SU-DHL-6 (cell line): ENCODE data around the gene SMYD2.

Source experiments
- EZH2phosphoT487 ChIP-seq: fragments of 200-600 bp; sonication (generic), shearing (Covaris generic); conservative IDR thresholded peaks from 2 replicates; pipeline ENCODE4 v1.6.1; 2018; ENCODE audit warnings: mild to moderate bottlenecking, antibody characterized with exemption, low read length, moderate library complexity, mixed read lengths
- TF ChIP-seq, protein P1 (sequence below): fragments of 200-600 bp; sonication (generic); IDR thresholded peaks from one replicate; pipeline ENCODE4 v1.5.1; 2017; ENCODE audit warnings: antibody characterized with exemption, mild to moderate bottlenecking, low read length, moderate library complexity; ENCODE audit not compliant: insufficient read depth, poor library complexity, severe bottlenecking

DNA sequence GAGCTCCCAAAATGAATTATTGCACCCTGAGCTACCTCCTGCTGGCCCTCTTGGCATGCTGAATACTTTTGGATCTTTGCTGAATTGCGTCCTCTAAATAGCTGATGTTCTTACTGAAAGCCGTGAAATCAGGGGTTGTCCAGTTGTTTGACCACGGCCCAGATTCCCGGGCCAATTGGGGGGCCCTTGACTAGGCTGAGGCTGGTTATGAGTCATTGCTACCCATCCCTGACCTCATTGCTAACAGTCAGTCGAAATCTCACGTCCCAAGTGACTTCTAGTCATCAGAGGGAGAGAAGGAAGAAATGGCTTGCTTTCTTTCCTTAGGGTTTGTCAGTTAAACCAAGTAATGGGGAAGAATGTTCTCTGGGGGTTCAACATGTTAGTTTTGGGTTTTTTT is 37.4 kb downstream of the SMYD2 start:
- TF ChIP-seq, protein P1, sequence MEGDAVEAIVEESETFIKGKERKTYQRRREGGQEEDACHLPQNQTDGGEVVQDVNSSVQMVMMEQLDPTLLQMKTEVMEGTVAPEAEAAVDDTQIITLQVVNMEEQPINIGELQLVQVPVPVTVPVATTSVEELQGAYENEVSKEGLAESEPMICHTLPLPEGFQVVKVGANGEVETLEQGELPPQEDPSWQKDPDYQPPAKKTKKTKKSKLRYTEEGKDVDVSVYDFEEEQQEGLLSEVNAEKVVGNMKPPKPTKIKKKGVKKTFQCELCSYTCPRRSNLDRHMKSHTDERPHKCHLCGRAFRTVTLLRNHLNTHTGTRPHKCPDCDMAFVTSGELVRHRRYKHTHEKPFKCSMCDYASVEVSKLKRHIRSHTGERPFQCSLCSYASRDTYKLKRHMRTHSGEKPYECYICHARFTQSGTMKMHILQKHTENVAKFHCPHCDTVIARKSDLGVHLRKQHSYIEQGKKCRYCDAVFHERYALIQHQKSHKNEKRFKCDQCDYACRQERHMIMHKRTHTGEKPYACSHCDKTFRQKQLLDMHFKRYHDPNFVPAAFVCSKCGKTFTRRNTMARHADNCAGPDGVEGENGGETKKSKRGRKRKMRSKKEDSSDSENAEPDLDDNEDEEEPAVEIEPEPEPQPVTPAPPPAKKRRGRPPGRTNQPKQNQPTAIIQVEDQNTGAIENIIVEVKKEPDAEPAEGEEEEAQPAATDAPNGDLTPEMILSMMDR: no peak
- no peak for TF ChIP-seq EZH2phosphoT487
